Right lobe of liver (tissue), 6 donors: ENCODE measurements around the gene C19orf38. TPM values are rescaled to one million over a fixed set of nuclear protein-coding genes. Genes with fewer than 3 reads are reported as not detected.
A peak's percentile ranks its signal among the peaks of the same experiment; 100 is the strongest.
"Not testable (repeated sequence)": the region's sequence is repeated elsewhere in the genome, so short reads cannot be mapped to it uniquely, and the experiment has no call there.

Experiments
- ATAC-seq, 4 donors: fragments of 200-7000 bp; cut with Tn5 transposase; one replicate each; pipeline ENCODE4 v1.9.1; 2020; ENCODE audit warnings: mild to moderate bottlenecking in 4 of 4, moderate library complexity in 4 of 4
- DNase-seq, 3 donors: peaks; one replicate each; pipeline ENCODE4 v3.0.0-alpha.2; 2020
- H3K27ac ChIP-seq, 3 donors: fragments of 200-600 bp; one replicate each; pipeline ENCODE4 v1.8.0; 2022
- H3K27me3 ChIP-seq, 2 donors: fragments of 200-600 bp; one replicate each; pipeline ENCODE4 v1.8.0; 2022
- H3K36me3 ChIP-seq, 4 donors: fragments of 200-600 bp; sonication (generic) in 1 of 4; one replicate each; pipeline versions ENCODE4 v1.5.1 to v1.8.0; 2017 to 2022; ENCODE audit warnings: control low read depth in 1 of 4
- H3K4me1 ChIP-seq, 4 donors: fragments of 200-600 bp; sonication (generic) in 1 of 4; one replicate each; pipeline versions ENCODE4 v1.5.1 to v1.8.0; 2017 to 2022; ENCODE audit warnings: control low read depth in 1 of 4
- H3K4me3 ChIP-seq, 3 donors: fragments of 200-600 bp; one replicate each; pipeline ENCODE4 v1.8.0; 2022
- H3K9me3 ChIP-seq, 4 donors: fragments of 200-600 bp; sonication (generic) in 1 of 4; one replicate each; pipeline versions ENCODE4 v1.5.1 to v1.8.0; 2017 to 2022; ENCODE audit warnings: control low read depth in 1 of 4
- POLR2A ChIP-seq: fragments of 450-650 bp; IDR thresholded peaks from one replicate; pipeline ENCODE4 v1.6.1; 2017; ENCODE audit warnings: antibody characterized with exemption, mild to moderate bottlenecking
- WGBS: methylation state at CpG from one replicate; pipeline ENCODE4 v1.1.6; 2018; ENCODE audit warnings: low coverage, low lambda C conversion rate; ENCODE audit not compliant: insufficient coverage; ENCODE audit errors: missing lambda C conversion rate; 5-methylcytosine and 5-hydroxymethylcytosine counted together
- intact Hi-C, 2 donors: fragments of 100-400 bp; cut with DNase I; formaldehyde crosslinking; loops; one replicate each; pipeline versions ENCODE4 v1.11.2 to v1.14.1; 2022
- total RNA-seq, 6 experiments: library from RNA; depleted of rRNA in 2 of 6; stranded (reverse); fragments of >200 nt in 2 of 6; fragmentation: NEBNext Ultra II Directional in 3 of 6; extraction: Animal tissue kit (Norgen Biotek cat#: 25700) in 3 of 6; gene quantifications; one replicate each; pipeline versions ENCODE4 v1.1.0 to v1.2.4, GENCODE V29; 2016 to 2023
- TF ChIP-seq, protein P1 (sequence below), 4 donors: fragments of 200-600 bp in 3 of 4; fragments of 450-650 bp in 1 of 4; IDR thresholded peaks; one replicate each; pipeline versions ENCODE4 v1.5.1 to v1.8.0; 2016 to 2022; ENCODE audit warnings: antibody characterized with exemption in 4 of 4, mild to moderate bottlenecking in 2 of 4
- donor health status: DM: no; HTN: yes; CAD: no.
- donor health status: DM: no; HTN: no; CAD: no.
- donor health status: DM: no; HTN: no; CAD: no.
- donor health status: DM: no; HTN: yes; CAD: no.
- donor health status: DM: no; HTN: yes; CAD: no.

Gene C19orf38
- total RNA-seq, 6 experiments from 2014 or later: 0.58 to 2.7 (median 1.4) TPM

DNA sequence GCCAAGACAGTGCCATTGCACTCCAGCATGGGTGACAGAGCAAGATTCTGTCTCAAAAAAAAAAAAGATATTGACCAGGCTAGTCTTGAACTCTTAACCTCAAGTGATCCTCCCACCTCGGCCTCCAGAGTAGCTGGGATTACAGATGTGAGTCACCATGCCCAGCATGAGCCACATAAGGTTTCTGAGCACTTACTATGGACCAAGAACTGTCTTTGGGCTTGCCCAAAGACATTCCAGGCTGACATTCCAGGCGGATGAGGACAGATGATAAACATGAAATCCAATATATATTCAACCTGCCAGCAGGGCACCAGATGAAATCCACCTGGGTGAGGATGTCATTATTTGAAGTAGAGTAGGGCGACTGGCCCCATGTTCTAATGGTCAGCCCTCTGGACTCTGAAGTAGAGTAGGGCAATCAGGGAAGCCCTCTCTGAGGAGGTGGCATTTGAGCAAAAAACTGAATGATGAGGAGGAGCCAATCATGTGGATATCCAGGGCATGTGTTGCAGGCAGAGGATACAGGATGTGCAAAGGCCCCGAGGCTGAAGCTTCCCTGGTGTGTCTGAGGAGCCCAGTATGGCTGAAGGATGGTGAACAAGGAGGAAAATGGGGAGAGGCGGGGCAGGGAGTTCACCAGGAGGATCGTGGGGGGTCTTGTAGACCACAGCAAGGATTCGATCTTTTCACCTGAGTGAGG, 4.0 kb downstream of the C19orf38 start:
- DNase-seq (no peak), ATAC-seq (no peak)
- Histone ChIP-seq H3K4me1 (no peaks in the 10 kb centered on the region), H3K36me3 (no peaks in the 10 kb centered on the region), H3K27ac (no peak overlapping the region), H3K27me3 (no peaks in the 10 kb centered on the region), H3K4me3 (no peak overlapping the region), H3K9me3 (no peaks in the 10 kb centered on the region)
- intact Hi-C loops: no loop called here
- no peak for TF ChIP-seq POLR2A
- TF ChIP-seq, protein P1, sequence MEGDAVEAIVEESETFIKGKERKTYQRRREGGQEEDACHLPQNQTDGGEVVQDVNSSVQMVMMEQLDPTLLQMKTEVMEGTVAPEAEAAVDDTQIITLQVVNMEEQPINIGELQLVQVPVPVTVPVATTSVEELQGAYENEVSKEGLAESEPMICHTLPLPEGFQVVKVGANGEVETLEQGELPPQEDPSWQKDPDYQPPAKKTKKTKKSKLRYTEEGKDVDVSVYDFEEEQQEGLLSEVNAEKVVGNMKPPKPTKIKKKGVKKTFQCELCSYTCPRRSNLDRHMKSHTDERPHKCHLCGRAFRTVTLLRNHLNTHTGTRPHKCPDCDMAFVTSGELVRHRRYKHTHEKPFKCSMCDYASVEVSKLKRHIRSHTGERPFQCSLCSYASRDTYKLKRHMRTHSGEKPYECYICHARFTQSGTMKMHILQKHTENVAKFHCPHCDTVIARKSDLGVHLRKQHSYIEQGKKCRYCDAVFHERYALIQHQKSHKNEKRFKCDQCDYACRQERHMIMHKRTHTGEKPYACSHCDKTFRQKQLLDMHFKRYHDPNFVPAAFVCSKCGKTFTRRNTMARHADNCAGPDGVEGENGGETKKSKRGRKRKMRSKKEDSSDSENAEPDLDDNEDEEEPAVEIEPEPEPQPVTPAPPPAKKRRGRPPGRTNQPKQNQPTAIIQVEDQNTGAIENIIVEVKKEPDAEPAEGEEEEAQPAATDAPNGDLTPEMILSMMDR (IDR thresholded peaks at IDR 0.05): no peak
- WGBS: 75% methylated on average over 6 of the region's 7 CpGs

DNA sequence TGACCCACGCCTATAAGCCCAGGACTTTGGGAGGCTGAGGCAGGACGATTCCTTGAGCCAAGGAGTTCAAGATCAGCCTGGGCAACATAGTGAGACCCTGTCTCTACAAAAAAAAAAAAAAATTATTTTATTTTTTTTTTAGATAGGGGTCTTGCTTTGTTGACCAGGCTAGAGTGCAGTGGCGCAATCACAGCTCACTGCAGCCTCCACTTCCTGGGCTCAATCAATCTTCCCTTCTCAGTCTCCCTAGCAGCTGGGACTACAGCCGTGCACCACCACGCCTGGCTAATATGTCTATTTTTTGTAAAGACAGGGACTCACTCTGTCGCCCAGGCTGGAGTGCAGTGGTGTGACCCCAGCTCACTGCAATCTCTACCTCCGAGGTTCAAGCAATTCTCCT, 4.7 kb downstream of the C19orf38 start:
- H3K36me3 ChIP-seq: no peaks in the 10 kb centered on the region
- H3K4me1 ChIP-seq: no peaks in the 10 kb centered on the region
- no peak overlapping the region for H3K4me3 ChIP-seq
- no peak for ATAC-seq
- TF ChIP-seq, protein P1 (IDR thresholded peaks at IDR 0.05): no peak
- no peak for TF ChIP-seq POLR2A
- WGBS: 17% methylated on average over 1 of the region's 7 CpGs
- H3K27ac ChIP-seq: no peak overlapping the region
- H3K9me3 ChIP-seq: no peaks in the 10 kb centered on the region
- intact Hi-C loops: no loop called here
- DNase-seq: no peak
- no peaks in the 10 kb centered on the region for H3K27me3 ChIP-seq

DNA sequence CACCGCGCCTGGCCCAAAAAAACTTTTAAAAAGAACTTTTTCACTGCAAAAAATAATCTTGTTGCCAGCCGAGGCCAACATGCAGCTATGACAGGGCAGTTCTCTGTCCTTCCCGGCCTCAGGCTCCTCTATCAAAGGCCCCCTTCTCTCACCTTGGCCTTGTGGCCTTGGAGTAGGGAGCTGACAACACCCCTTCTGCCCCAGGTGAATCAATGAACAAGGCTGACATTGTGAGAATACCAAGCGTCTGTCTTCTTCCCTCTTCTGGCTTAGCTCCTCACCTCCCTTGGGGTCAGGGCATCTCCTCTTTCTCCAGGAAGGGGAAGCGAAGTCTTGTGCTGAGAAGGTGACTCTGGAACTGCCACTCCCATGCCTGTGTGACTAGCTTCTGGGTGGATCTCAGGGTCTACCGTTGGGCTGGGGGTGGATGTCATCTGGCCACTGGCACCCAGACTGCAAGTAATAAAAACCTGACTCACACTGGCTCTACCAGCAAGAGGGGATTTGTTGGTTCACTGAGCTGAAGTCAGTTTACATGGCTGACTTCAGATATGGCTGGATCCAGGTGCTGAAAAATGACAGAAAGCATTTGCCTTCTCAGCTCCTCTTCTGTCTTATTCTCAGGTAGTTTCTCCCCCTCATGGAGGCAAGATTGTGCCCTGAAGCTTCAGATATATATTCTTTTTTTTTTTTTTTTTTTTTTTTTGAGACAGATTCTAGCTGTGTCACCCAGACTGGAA, 6.3 kb downstream of the C19orf38 start:
- DNase-seq: no peak
- Histone ChIP-seq H3K36me3 (no peaks in the 10 kb centered on the region), H3K27me3 (no peaks in the 10 kb centered on the region), H3K9me3 (no peaks in the 10 kb centered on the region), H3K27ac (no peak overlapping the region), H3K4me3 (no peak overlapping the region), H3K4me1 (no peaks in the 10 kb centered on the region)
- no peak for ATAC-seq
- 73% methylated on average over 4 of the region's 7 CpGs for WGBS
- TF ChIP-seq, protein P1 (IDR thresholded peaks at IDR 0.05): no peak
- TF ChIP-seq POLR2A: no peak
- intact Hi-C loops: no loop called here

DNA sequence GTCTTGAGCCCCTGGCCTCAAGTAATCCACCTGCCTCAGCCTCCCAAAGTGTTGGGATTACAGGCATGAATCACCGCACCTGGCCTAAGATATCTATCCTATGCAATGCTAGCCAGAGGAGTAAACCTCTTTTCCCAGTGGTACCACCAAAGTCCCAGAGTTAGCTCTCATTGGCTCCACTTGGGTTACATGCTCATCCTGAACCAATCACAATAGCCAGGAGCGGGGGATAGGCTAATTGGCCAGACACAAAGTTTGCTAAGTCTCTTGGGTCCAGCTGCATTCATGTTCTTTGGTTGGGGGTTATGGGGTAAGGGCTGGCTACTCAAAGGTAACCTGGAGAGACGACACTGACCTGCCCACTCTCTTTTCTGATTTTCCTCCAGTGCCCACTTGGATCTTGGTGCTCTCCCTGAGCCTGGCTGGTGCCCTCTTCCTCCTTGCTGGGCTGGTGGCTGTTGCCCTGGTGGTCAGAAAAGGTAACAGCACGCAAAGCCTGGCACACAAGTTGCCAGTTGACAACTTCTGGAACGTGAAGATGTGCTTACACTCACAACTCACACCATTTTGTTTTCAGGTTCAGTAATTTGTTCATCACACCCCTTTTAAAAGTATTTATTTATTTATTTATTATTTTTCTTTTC, 7.8 kb downstream of the C19orf38 start:
- no peaks in the 10 kb centered on the region for H3K36me3 ChIP-seq
- intact Hi-C loops: no loop called here
- no peak overlapping the region for H3K4me3 ChIP-seq
- TF ChIP-seq POLR2A: no peak
- TF ChIP-seq, protein P1 (IDR thresholded peaks at IDR 0.05): peak; percentile 16 to 46 (median 33)
- no peaks in the 10 kb centered on the region for H3K9me3 ChIP-seq
- peak in 2 of 4 donors; percentile 43 to 54 for ATAC-seq
- H3K4me1 ChIP-seq: no peaks in the 10 kb centered on the region
- no peaks in the 10 kb centered on the region for H3K27me3 ChIP-seq
- DNase-seq: no peak
- WGBS: 63% methylated on average over 5 of the region's 5 CpGs
- no peak overlapping the region for H3K27ac ChIP-seq

DNA sequence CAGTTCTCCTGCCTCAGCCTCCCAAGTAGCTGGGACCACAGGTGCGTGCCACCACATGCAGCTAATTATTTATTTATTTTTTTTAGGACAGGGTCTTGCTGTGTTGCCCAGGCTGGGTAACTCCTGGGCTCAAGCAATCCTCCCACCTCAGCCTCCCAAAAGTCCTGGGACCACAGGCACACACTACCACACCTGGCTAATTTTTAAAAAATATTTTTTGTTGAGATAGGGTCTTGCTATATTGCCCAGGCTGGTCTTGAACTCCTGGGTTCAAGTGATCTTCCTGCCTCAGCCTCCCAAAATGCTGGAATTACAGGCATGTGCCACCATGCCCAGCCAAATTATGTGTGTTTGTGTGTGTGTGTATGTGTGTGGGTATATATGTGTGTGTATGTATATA, 8.7 kb downstream of the C19orf38 start:
- DNase-seq, H3K4me3 ChIP-seq, ATAC-seq, H3K9me3 ChIP-seq, intact Hi-C loops, H3K27me3 ChIP-seq, H3K27ac ChIP-seq, H3K36me3 ChIP-seq, H3K4me1 ChIP-seq: not testable (repeated sequence)
- WGBS: no CpG with 5 or more reads among the region's 1 CpG
